A673 (cell line): ENCODE results near the gene SP2.

Source experiments
- EZH2 ChIP-seq: fragments of 200-600 bp; sonication (generic); IDR thresholded peaks from 2 replicates; pipeline ENCODE4 v1.6.1; 2017; ENCODE audit warnings: borderline replicate concordance, low read depth, mild to moderate bottlenecking, mixed read lengths, antibody characterized with exemption, low read length; ENCODE audit not compliant: poor library complexity, severe bottlenecking
- TF ChIP-seq, protein P1 (sequence below): fragments of 300-800, 200-600 bp; sonication (generic); conservative IDR thresholded peaks from 2 replicates; pipeline ENCODE4 v1.5.1; 2017; ENCODE audit warnings: low read depth, mild to moderate bottlenecking, antibody characterized with exemption, low read length, moderate library complexity, mixed read lengths

DNA sequence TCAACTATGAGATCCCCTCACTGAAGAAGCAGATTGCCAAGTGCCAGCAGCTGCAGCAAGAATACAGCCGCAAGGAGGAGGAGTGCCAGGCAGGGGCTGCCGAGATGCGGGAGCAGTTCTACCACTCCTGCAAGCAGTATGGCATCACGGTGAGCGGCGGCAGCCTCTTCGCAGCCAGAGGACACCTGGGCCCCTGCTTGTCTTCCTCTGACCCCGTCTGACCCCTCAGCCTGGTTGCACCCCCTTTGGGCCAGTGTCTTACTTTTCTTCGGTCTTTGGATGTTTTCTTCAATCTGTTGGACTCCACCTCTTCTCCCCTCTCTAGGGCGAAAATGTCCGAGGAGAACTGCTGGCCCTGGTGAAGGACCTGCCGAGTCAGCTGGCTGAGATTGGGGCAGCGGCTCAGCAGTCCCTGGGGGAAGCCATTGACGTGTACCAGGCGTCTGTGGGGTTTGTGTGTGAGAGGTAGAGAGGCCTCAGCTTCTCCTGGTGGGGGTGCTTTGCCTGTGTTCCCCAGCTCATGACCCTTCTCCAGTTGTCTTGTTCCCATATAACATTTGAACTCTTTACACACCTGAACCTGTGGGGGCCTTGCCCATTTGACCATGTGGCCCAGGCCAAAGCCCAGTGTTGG lies 79.3 kb downstream of the SP2 start:
- TF ChIP-seq, protein P1, sequence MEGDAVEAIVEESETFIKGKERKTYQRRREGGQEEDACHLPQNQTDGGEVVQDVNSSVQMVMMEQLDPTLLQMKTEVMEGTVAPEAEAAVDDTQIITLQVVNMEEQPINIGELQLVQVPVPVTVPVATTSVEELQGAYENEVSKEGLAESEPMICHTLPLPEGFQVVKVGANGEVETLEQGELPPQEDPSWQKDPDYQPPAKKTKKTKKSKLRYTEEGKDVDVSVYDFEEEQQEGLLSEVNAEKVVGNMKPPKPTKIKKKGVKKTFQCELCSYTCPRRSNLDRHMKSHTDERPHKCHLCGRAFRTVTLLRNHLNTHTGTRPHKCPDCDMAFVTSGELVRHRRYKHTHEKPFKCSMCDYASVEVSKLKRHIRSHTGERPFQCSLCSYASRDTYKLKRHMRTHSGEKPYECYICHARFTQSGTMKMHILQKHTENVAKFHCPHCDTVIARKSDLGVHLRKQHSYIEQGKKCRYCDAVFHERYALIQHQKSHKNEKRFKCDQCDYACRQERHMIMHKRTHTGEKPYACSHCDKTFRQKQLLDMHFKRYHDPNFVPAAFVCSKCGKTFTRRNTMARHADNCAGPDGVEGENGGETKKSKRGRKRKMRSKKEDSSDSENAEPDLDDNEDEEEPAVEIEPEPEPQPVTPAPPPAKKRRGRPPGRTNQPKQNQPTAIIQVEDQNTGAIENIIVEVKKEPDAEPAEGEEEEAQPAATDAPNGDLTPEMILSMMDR = no peak
- TF ChIP-seq EZH2 = no peak
